GM12892 (cell line): ENCODE measurements around the gene TENT4B.

Experiments used
- DNase-seq: peaks from one replicate; pipeline ENCODE4 v3.0.0; 2011; ENCODE audit not compliant: insufficient read length
- FAIRE-seq: peaks from 2 replicates; lab custom pipeline; 2011; peaks lifted over from hg19 to GRCh38; lab: Jason Lieb, UNC
- POLR2A ChIP-seq: IDR thresholded peaks from 2 replicates; pipeline ENCODE4 v1.6.1; 2011; ENCODE audit warnings: low read depth, low read length, control low read depth
- POLR2AphosphoS5 ChIP-seq: IDR thresholded peaks from 2 replicates; pipeline ENCODE4 v1.6.1; 2011; ENCODE audit warnings: low read depth, low read length, control low read depth
- TAF1 ChIP-seq: IDR thresholded peaks from 2 replicates; pipeline ENCODE4 v1.6.1; 2011; ENCODE audit warnings: low read depth, mild to moderate bottlenecking, control low read depth, low read length, borderline replicate concordance

TENT4B gene

DNA sequence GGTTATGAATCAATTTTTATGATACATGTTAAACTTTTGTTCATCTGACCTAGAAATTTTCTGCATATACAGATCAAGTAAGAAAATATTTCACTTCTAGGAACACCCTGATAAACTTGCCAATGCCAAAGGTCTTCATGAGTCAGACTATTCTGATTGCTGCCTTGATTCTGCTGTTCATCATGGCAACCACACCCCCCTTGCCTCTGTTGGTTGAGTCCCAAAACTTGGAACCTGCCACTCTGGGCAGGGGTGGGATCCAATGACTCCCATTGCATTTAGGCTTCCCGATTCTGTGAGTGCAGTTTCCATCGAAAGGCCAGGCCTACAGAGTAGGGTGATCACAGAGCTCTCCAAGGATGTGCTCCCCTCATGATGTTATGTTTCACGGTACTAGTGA lies 15.8 kb upstream of the TENT4B start:
- DNase-seq (no peak), FAIRE-seq (no peak)
- no peak for TF ChIP-seq TAF1
- TF ChIP-seq POLR2AphosphoS5: no peak
- no peak for TF ChIP-seq POLR2A

GRCh38 chr16:50139580-50139979 lies 13.5 kb upstream of the TENT4B start:
- FAIRE-seq (no peak), DNase-seq (no peak)
- no peak for TF ChIP-seq POLR2A
- TF ChIP-seq POLR2AphosphoS5: no peak
- no peak for TF ChIP-seq TAF1

DNA sequence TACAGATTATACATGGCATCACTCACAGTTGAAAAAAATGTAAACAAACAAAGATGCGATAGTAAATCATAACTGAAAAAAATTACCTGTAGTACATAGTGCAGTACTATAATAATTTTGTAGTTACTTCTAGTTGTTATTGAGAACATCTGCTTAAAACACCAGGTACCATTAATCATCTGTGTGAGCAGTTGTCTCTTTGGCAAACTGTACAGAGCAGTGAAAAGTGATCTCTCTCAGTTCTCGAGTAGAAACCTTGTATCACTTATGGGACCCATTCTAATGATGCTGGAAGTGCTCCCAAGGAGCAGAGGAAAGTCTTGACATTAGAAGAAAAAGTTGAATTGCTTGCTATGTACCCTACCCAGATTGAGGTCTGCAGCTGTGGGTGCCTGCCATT lies 8.9 kb upstream of the TENT4B start:
- FAIRE-seq: no peak
- TF ChIP-seq TAF1 (no peak), POLR2AphosphoS5 (no peak), POLR2A (no peak)
- DNase-seq: no peak

DNA sequence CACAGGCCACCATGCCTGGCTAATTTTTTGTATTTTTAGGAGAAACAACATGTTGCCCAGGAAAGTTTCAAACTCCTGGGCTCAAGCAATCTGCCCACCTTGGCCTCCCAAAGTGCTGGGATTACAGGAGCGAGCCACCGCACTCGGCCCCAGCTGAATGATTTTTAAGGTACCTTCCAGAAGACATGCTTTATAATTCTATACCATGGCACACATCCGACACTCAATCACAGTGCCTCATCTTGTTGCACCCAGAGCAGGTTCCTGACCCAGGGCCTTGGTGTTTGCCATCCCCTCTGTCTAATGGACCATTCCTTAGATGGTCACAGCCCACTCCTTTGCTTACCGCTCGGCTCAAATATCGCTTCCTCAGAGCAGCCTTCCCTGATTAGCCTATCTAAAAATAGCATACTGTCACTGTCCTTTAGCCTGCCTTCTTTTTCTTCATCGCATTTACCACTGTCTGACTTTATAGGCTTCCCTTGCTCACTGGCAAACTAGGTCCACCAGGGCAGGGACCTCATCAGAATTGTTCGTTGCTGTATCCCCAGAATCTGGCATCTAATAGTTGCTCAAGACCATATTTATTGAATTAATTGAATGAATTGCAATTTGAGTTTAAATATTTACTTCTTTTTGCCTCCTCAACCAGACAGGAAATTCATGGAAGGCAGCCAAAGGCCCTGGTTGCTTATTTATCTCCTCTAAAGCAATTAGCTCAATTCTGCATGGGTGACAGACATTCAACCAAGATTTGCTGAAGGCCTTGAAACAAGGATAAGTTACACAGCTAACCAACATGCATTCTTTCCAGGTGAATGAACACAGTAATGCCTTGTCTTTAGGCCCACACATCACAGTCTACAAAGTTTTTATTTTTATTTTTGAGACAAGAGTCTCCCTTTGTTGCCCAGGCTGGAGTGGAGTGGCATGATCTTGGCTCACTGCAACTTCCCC lies 6.3 kb upstream of the TENT4B start:
- FAIRE-seq (no peak), DNase-seq (no peak)
- TF ChIP-seq TAF1 (no peak), POLR2AphosphoS5 (no peak), POLR2A (no peak)

DNA sequence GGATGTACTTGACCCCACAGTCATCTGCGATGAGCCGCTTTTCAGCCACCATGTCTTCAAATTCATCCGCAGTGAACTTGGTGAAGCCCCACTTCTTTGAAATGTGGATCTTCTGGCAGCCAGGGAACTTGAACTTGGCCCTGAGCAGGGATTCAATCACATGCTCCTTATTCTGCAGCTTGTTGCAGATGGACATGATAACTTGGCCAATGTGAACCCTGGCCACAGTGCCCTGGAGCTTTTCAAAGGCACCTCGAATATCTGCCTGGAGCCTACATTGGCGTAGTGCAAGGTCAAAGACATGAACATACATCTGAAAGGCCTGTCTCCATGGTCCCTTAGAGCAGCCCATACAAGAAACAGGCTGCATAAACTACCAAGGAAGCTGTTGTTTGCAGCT lies 1.8 kb upstream of the TENT4B start:
- TF ChIP-seq POLR2AphosphoS5 (no peak), POLR2A (no peak)
- DNase-seq: no peak
- FAIRE-seq: no peak

GRCh38 chr16:50151756-50152155 lies 1.4 kb upstream of the TENT4B start:
- DNase-seq (no peak), FAIRE-seq (no peak)
- TF ChIP-seq TAF1 (no peak), POLR2AphosphoS5 (no peak), POLR2A (no peak)

GRCh38 chr16:50152351-50152806 lies 727 bp upstream of the TENT4B start:
- no peak for FAIRE-seq
- no peak for TF ChIP-seq TAF1
- no peak for TF ChIP-seq POLR2AphosphoS5
- no peak for TF ChIP-seq POLR2A
- DNase-seq: peak; percentile 72

GRCh38 chr16:50153596-50154419 lies 702 bp downstream of the TENT4B start:
- FAIRE-seq: no peak
- peak; percentile 42 for DNase-seq
- TF ChIP-seq TAF1: 0 out of 2 replicates have a peak, but pooled peaks have one; percentile 33
- TF ChIP-seq POLR2A: no peak
- no peak for TF ChIP-seq POLR2AphosphoS5

DNA sequence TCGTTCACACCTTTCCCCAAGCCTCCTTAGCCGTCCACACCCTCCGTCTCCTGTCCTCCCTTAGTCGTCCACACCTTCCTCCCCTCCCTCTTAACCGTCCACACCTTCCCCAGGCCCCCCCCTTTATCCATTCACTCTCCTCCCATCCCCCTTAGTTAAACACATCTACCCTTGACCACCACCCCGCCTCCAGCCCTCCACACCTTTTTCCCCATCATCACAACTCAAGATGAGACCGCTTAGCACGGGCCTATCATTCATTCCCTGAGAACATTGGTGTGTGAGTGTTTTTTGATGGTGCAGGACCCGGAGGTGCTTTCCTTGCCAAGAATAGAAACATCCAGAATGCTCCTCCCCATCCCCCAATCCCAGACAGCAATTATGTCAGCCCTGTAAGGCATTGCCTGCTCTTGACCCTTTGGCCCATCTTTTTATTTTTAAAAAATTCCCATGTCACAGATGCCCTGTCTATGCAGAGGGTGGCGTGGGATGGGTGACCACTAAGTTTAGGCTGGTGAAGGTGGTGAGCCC lies 1.4 kb downstream of the TENT4B start:
- DNase-seq (no peak), FAIRE-seq (no peak)
- TF ChIP-seq TAF1: no peak
- TF ChIP-seq POLR2AphosphoS5: no peak

- DNase-seq (no peak), FAIRE-seq (no peak)
- TF ChIP-seq TAF1: no peak
Measured at GRCh38 chr16:50155925-50156324, 2.8 kb downstream of the TENT4B start.

- TF ChIP-seq TAF1 (no peak), POLR2A (no peak), POLR2AphosphoS5 (no peak)
- no peak for FAIRE-seq
- no peak for DNase-seq
Measured at GRCh38 chr16:50156590-50156989, 3.5 kb downstream of the TENT4B start.
